Vagina (tissue), 2 donors: ENCODE data around the gene ZNF24. TPM values are rescaled to one million over a fixed set of nuclear protein-coding genes. Genes with fewer than 3 reads are reported as not detected.

ENCODE experiments used
- DNase-seq, 2 donors: peaks; one replicate each; pipeline ENCODE4 v3.0.0-alpha.2; 2017; ENCODE audit errors: extremely low spot score in 2 of 2
- H3K27ac ChIP-seq: fragments of 200-600 bp; sonication (generic); one replicate; pipeline ENCODE4 v1.5.1; 2019
- H3K27me3 ChIP-seq: fragments of 200-600 bp; sonication (generic); one replicate; pipeline ENCODE4 v1.5.1; 2019
- H3K36me3 ChIP-seq, 2 donors: fragments of 200-600 bp; sonication (generic); one replicate each; pipeline ENCODE4 v1.5.1; 2017 to 2019
- H3K4me1 ChIP-seq: fragments of 200-600 bp; sonication (generic); one replicate; pipeline ENCODE4 v1.5.1; 2019
- H3K4me3 ChIP-seq, 2 donors: fragments of 200-600 bp; sonication (generic); 1 replicate in 1 of 2; 2 replicates in 1 of 2; pipeline ENCODE4 v1.5.1; 2016 to 2019
- H3K9me3 ChIP-seq: fragments of 200-600 bp; sonication (generic); one replicate; pipeline ENCODE4 v1.5.1; 2019
- POLR2A ChIP-seq, 2 donors: fragments of 450-650 bp; IDR thresholded peaks; one replicate each; pipeline ENCODE4 v1.6.1; 2017; ENCODE audit warnings: antibody characterized with exemption in 2 of 2, mild to moderate bottlenecking in 2 of 2, moderate library complexity in 2 of 2
- POLR2AphosphoS5 ChIP-seq, 2 donors: sonication (generic); formaldehyde crosslinking; IDR thresholded peaks; one replicate each; pipeline ENCODE4 v1.9.0; 2017; ENCODE audit warnings: antibody characterized with exemption in 2 of 2, mild to moderate bottlenecking in 2 of 2, low read depth in 1 of 2; ENCODE audit not compliant: insufficient read depth in 1 of 2
- intact Hi-C: fragments of 100-400 bp; cut with DNase I; formaldehyde crosslinking; loops from one replicate; pipeline ENCODE4 v1.15.1; 2023
- total RNA-seq: library from RNA; depleted of rRNA; stranded (reverse); fragments of >200 nt; gene quantifications from one replicate; pipeline ENCODE4 v1.2.3, GENCODE V29; 2016
- TF ChIP-seq, protein P1 (sequence below), 3 experiments: fragments of 450-650 bp in 2 of 3; fragments of 200-600 bp in 1 of 3; sonication (generic) in 1 of 3; IDR thresholded peaks; one replicate each; pipeline ENCODE4 v1.5.1; 2017 to 2019; ENCODE audit warnings: antibody characterized with exemption in 3 of 3, mild to moderate bottlenecking in 2 of 3, moderate library complexity in 2 of 3

Gene ZNF24
- total RNA-seq, 1 donor from 2014 or later, result 24.8 TPM

DNA sequence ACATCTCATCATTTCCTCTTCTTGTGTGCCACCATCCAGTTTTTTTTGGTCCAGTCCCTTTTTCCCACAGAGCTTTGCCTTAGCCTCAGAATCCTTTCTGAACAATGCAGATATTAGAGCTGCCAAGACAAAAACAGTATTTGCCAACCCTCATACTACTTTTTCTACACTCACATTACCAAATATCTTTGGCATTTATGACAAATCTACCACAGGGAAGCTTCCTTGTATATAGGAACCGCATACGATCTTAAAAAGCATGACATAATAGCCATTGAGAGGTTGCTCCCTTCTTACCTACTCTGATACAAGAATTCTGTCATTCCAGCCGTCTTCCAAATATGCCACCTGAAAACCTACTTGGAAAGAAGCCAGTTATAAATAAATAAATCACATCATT is 9.4 kb downstream of the ZNF24 start:
- Histone ChIP-seq H3K27ac (no peak overlapping the region), H3K9me3 (no peaks in the 10 kb centered on the region), H3K27me3 (no peaks in the 10 kb centered on the region), H3K4me3 (no peak overlapping the region), H3K4me1 (peaks cover 20% of the 10 kb centered on the region), H3K36me3 (peaks cover 0 to 62% of the 10 kb centered on the region in 2 donors)
- TF ChIP-seq POLR2A (IDR thresholded peaks at IDR 0.05) (no peak), POLR2AphosphoS5 (IDR thresholded peaks at IDR 0.05; ENCODE audit: insufficient read depth in 1 of 2, low read depth in 1 of 2) (no peak)
- TF ChIP-seq, protein P1, sequence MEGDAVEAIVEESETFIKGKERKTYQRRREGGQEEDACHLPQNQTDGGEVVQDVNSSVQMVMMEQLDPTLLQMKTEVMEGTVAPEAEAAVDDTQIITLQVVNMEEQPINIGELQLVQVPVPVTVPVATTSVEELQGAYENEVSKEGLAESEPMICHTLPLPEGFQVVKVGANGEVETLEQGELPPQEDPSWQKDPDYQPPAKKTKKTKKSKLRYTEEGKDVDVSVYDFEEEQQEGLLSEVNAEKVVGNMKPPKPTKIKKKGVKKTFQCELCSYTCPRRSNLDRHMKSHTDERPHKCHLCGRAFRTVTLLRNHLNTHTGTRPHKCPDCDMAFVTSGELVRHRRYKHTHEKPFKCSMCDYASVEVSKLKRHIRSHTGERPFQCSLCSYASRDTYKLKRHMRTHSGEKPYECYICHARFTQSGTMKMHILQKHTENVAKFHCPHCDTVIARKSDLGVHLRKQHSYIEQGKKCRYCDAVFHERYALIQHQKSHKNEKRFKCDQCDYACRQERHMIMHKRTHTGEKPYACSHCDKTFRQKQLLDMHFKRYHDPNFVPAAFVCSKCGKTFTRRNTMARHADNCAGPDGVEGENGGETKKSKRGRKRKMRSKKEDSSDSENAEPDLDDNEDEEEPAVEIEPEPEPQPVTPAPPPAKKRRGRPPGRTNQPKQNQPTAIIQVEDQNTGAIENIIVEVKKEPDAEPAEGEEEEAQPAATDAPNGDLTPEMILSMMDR (IDR thresholded peaks at IDR 0.05), result no peak
- DNase-seq, result no peak
- intact Hi-C loops, result no loop called here

DNA sequence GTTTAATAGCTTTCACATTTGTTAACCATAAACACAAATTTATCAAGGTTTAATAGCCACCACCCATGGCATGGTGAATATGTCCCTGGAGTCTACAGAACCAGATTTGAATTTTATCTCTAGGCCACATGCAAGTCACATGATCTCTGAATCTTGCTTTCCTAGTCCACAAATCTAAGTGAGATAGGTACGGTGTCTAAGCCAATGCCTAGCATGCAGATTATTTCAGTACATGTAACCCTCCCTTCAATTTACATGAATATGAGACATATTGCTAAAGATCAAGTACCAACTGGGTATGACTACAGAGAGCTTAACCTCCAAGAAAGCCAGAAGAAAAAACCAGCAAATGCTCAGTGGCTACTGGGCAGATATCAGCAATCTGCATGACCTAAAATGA is 10.0 kb downstream of the ZNF24 start:
- DNase-seq, result no peak
- Histone ChIP-seq H3K4me1 (peaks cover 14% of the 10 kb centered on the region), H3K36me3 (peaks cover 0 to 56% of the 10 kb centered on the region in 2 donors), H3K27me3 (no peaks in the 10 kb centered on the region), H3K27ac (no peak overlapping the region), H3K4me3 (no peak overlapping the region), H3K9me3 (no peaks in the 10 kb centered on the region)
- TF ChIP-seq POLR2AphosphoS5 (IDR thresholded peaks at IDR 0.05; ENCODE audit: insufficient read depth in 1 of 2, low read depth in 1 of 2), result no peak
- TF ChIP-seq POLR2A (IDR thresholded peaks at IDR 0.05), result no peak
- TF ChIP-seq, protein P1 (IDR thresholded peaks at IDR 0.05), result no peak
- intact Hi-C loops, result no loop called here

DNA sequence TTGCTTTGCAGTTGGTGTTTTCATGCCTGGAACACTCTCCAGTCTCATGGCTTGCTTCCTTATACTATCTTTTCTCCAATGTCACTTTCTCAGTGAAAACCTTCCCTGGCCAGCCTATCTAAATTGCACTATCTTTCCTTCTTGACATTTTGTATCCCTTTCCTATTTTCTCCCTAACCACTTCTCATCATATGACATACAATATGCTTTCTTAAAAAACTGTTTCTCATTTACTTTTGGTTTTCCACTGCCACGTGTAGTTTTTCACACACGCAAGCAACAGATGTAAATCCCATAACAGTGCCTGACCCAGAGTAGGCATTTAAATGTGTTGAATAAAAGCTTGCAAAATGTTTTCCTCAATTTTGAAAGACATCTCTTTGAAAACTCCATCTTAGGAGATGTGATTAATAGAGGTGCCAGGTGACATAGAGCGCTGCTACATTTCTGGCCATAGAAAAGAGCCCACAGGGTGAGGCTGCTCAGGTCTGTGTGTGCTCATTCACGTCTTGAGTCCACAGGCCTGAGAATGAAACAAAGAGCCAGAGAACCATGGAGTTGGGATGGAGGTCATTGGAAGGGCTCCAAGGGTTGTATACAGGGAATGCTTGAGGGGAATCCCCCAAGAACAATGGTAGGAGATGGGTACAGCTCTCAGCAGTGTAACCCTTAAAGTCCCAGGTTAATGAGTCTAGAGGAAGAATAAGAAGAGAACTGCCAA is 12.7 kb downstream of the ZNF24 start:
- Histone ChIP-seq H3K27me3 (no peaks in the 10 kb centered on the region), H3K27ac (no peak overlapping the region), H3K9me3 (no peaks in the 10 kb centered on the region), H3K36me3 (peaks cover 0 to 29% of the 10 kb centered on the region in 2 donors), H3K4me3 (no peak overlapping the region), H3K4me1 (peaks cover 9% of the 10 kb centered on the region)
- no peak for DNase-seq
- no peak for TF ChIP-seq POLR2A (IDR thresholded peaks at IDR 0.05)
- TF ChIP-seq, protein P1 (IDR thresholded peaks at IDR 0.05), result no peak
- TF ChIP-seq POLR2AphosphoS5 (IDR thresholded peaks at IDR 0.05; ENCODE audit: insufficient read depth in 1 of 2, low read depth in 1 of 2), result no peak
- intact Hi-C loops, result no loop called here

DNA sequence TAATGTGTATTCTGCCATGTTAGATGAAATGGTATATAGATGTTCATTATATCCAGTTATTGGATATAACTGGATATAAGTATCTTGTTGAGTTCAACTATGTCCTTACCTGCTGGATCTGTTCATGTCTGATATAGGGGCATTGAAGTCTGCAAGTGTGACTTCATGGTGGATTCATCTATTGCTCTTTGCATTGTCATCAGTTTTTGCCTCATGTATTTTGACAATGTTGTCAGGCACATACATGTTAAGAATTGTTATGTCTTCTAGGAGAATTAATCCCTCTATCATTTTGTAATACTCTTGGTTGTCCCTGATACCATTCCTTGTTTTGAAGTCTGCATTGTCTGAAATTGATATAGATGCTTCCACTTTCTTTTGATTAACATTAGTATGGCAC is 15.4 kb downstream of the ZNF24 start:
- DNase-seq, result no peak
- Histone ChIP-seq H3K27me3 (no peaks in the 10 kb centered on the region), H3K9me3 (no peaks in the 10 kb centered on the region), H3K4me1 (no peaks in the 10 kb centered on the region), H3K36me3 (peaks cover 0 to 10% of the 10 kb centered on the region in 2 donors), H3K27ac (no peak overlapping the region), H3K4me3 (no peak overlapping the region)
- TF ChIP-seq POLR2A (IDR thresholded peaks at IDR 0.05), result no peak
- no peak for TF ChIP-seq POLR2AphosphoS5 (IDR thresholded peaks at IDR 0.05; ENCODE audit: insufficient read depth in 1 of 2, low read depth in 1 of 2)
- TF ChIP-seq, protein P1 (IDR thresholded peaks at IDR 0.05), result no peak
- intact Hi-C loops, result no loop called here

DNA sequence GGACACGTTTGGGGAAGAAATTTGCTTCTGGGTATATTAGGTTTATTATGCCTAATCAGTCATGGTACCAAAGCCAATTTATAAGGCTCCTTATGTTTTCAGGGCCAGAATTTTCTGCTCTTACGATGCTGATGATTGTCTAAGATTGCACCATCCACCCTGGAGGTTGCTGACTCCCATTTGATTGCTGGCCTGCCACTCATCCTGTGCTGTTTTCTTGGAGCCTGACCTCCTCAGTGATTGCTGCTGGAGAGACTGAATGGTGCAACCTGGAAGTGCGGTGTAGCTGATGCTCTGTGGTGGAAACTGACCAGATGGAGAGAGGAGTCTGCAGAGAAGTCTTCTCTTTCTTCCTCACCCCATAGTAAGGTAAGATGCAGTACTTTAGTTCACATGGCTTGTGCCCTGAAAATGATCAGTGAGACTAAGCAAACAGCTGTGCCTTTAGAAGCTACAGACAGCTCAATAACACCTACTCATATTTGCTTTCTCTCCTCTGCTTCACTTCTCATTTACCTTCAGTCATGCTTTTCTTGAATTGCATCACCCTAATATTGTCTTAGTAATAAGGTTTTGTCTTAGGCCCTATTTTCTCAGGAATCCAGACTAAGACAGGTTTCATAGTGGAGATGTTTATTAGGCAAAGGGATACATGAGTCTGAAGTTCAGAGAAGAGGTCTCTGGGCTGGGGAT is 17.4 kb downstream of the ZNF24 start:
- Histone ChIP-seq H3K9me3 (no peaks in the 10 kb centered on the region), H3K36me3 (peaks cover 0 to 2% of the 10 kb centered on the region in 2 donors), H3K27ac (no peak overlapping the region), H3K4me3 (no peak overlapping the region), H3K4me1 (no peaks in the 10 kb centered on the region), H3K27me3 (no peaks in the 10 kb centered on the region)
- DNase-seq, result no peak
- no peak for TF ChIP-seq POLR2A (IDR thresholded peaks at IDR 0.05)
- TF ChIP-seq, protein P1 (IDR thresholded peaks at IDR 0.05), result no peak
- no peak for TF ChIP-seq POLR2AphosphoS5 (IDR thresholded peaks at IDR 0.05; ENCODE audit: insufficient read depth in 1 of 2, low read depth in 1 of 2)
- intact Hi-C loops, result no loop called here
